SK-N-MC (cell line): Measurements from ENCODE around the gene TSPOAP1.

Experiments used
- DNase-seq: peaks from one replicate; pipeline ENCODE4 v3.0.0-alpha.2; 2011; ENCODE audit warnings: low read depth, low spot score
- H3K27ac ChIP-seq: fragments of 200-600 bp; sonication (generic); 2 replicates; pipeline ENCODE4 v1.5.1; 2016; ENCODE audit warnings: mixed run types
- H3K36me3 ChIP-seq: fragments of 200-600 bp; sonication (generic); 2 replicates; pipeline ENCODE4 v1.6.1; 2017; ENCODE audit warnings: antibody characterized with exemption, low read length, mixed read lengths; ENCODE audit not compliant: insufficient read depth
- H3K4me3 ChIP-seq: fragments of 200-600 bp; sonication (generic); 2 replicates; pipeline ENCODE4 v1.5.1; 2016
- H3K9ac ChIP-seq: fragments of 200-600 bp; sonication (generic); 2 replicates; pipeline ENCODE4 v1.8.0; 2017; ENCODE audit warnings: mixed run types, mixed read lengths; ENCODE audit not compliant: insufficient read length
- H3K9me3 ChIP-seq: fragments of 200-600 bp; sonication (generic); 2 replicates; pipeline ENCODE4 v1.6.1; 2017; ENCODE audit warnings: low read depth, mild to moderate bottlenecking, antibody characterized with exemption, low read length, moderate library complexity, mixed read lengths
- EZH2 ChIP-seq: fragments of 200-600 bp; sonication (generic); IDR thresholded peaks from one replicate; pipeline ENCODE4 v1.6.1; 2017; ENCODE audit warnings: antibody characterized with exemption
- FOXP2 ChIP-seq: optimal IDR thresholded peaks from 2 replicates; pipeline ENCODE3; 2011; ENCODE audit warnings: mild to moderate bottlenecking, moderate library complexity; ENCODE audit not compliant: insufficient read depth; ENCODE audit errors: extremely low read length, control extremely low read depth
- POLR2AphosphoS5 ChIP-seq: IDR thresholded peaks from 2 replicates; pipeline ENCODE4 v1.6.1; 2012; ENCODE audit warnings: mild to moderate bottlenecking, low read depth, low read length, borderline replicate concordance

TSPOAP1 gene

GRCh38 chr17:58363457-58364185 is 35.0 kb upstream of the TSPOAP1 start:
- no peak for TF ChIP-seq EZH2
- TF ChIP-seq POLR2AphosphoS5: no peak
- TF ChIP-seq FOXP2: no peak
- Histone ChIP-seq H3K36me3 (no peaks in the 10 kb centered on the region), H3K4me3 (no peak overlapping the region), H3K27ac (no peak overlapping the region), H3K9me3 (no peaks in the 10 kb centered on the region), H3K9ac (no peak overlapping the region)
- DNase-seq: no peak

GRCh38 chr17:58362368-58363014 is 33.9 kb upstream of the TSPOAP1 start:
- Histone ChIP-seq H3K9ac (no peak overlapping the region), H3K9me3 (no peaks in the 10 kb centered on the region), H3K27ac (no peak overlapping the region), H3K4me3 (no peak overlapping the region), H3K36me3 (no peaks in the 10 kb centered on the region)
- no peak for DNase-seq
- TF ChIP-seq EZH2: no peak
- TF ChIP-seq FOXP2: no peak
- TF ChIP-seq POLR2AphosphoS5: no peak

GRCh38 chr17:58360296-58361063 is 31.9 kb upstream of the TSPOAP1 start:
- Histone ChIP-seq H3K27ac (no peak overlapping the region), H3K9ac (no peak overlapping the region), H3K36me3 (no peaks in the 10 kb centered on the region), H3K4me3 (no peak overlapping the region), H3K9me3 (no peaks in the 10 kb centered on the region)
- no peak for DNase-seq
- TF ChIP-seq POLR2AphosphoS5 (no peak), FOXP2 (no peak), EZH2 (no peak)

DNA sequence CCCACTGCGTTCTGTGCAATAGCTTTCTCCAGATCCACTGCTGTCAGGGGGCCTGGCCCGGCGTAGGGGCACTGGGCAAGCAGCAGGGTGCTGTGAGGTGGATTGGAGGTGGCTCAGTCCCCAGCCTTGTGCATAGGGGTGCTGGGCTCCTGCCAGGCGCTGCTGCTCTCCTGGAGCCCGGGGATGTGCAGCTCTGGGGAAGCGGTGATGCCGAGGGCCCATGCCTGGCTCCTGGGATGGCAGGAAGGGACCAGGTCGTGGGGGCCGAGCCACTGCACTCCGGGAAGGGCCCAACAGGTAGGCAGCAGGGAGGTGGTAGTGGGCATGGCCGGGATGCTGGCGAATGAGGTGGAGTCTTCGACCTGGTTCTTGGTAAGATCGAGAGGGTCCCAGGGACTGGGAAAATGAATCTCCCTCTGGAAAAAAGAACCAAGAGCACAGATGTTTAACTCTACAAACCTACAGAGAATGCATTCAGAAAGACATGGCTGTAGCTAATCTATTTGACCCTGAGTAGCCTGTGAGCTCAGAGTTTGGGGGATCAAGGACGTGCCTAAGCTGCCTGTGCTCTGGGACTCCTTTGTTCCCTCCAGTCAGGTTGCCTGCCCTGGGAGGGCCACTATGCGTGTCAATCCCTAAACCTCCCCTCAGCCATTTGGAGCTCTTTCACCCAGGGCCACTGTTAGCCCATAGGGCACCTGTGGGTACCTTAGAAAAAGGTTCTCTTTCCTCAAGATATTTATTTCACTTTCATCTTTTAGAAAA is 30.0 kb upstream of the TSPOAP1 start:
- TF ChIP-seq EZH2: no peak
- TF ChIP-seq POLR2AphosphoS5: no peak
- no peak for TF ChIP-seq FOXP2
- H3K4me3 ChIP-seq: no peak overlapping the region
- H3K36me3 ChIP-seq: no peaks in the 10 kb centered on the region
- H3K9ac ChIP-seq: no peak overlapping the region
- DNase-seq: no peak
- H3K9me3 ChIP-seq: no peaks in the 10 kb centered on the region
- H3K27ac ChIP-seq: no peak overlapping the region

DNA sequence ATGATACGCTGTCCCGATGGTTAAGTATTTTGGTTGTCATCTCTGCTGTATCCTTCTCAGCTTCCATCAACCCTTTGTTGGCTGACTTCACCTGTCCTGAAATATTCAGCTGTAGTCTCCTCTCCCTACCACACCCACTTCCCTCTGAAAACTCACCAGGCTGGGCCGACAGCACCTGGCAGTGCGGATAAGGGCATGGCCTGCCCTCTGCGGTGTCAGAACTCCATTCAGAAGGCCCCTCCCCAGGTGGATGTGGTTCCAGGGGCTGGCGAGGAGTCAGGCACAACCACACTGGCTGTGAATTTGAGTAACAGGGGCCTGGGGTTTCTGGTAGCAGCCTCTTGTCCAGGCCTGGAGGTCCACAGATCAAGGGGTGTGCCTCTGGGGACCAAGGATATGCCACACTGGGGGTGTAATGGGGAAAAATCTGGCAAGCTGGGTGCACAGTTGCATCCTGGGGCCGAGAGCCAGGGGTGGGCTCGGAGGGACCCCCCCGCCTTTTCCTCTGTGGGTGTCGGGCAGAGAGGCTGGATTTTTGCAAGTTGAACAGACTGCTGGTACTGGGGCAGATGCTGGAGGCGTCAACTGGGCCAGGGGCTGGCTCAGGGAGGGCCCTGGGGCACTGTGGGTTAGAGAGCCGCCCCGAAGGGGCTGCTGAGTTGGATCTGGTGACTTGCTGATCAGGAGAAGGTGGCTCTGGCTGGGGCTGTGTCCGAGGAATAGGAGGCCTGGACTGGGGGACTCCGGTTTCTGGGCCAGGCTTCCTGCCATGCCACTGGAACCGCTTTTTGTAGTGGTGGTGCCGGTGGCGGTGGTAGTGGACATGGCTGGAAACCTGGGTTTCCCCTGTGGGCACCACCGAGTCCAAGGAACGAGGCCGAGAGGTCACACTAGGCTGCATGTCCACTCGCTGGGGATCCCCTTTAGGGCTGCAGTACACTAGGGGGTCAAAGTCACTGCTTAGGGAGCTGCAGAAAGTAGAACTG is 29.0 kb upstream of the TSPOAP1 start:
- Histone ChIP-seq H3K36me3 (no peaks in the 10 kb centered on the region), H3K9me3 (no peaks in the 10 kb centered on the region), H3K27ac (no peak overlapping the region), H3K4me3 (no peak overlapping the region), H3K9ac (no peak overlapping the region)
- no peak for TF ChIP-seq EZH2
- no peak for TF ChIP-seq POLR2AphosphoS5
- TF ChIP-seq FOXP2: no peak
- DNase-seq: no peak

- no peak for DNase-seq
- H3K4me3 ChIP-seq: no peak overlapping the region
- H3K9ac ChIP-seq: no peak overlapping the region
- no peak overlapping the region for H3K27ac ChIP-seq
- no peaks in the 10 kb centered on the region for H3K36me3 ChIP-seq
- TF ChIP-seq EZH2 (no peak), FOXP2 (no peak), POLR2AphosphoS5 (no peak)
- no peaks in the 10 kb centered on the region for H3K9me3 ChIP-seq
Measured at GRCh38 chr17:58356231-58356630, 27.6 kb upstream of the TSPOAP1 start.

DNA sequence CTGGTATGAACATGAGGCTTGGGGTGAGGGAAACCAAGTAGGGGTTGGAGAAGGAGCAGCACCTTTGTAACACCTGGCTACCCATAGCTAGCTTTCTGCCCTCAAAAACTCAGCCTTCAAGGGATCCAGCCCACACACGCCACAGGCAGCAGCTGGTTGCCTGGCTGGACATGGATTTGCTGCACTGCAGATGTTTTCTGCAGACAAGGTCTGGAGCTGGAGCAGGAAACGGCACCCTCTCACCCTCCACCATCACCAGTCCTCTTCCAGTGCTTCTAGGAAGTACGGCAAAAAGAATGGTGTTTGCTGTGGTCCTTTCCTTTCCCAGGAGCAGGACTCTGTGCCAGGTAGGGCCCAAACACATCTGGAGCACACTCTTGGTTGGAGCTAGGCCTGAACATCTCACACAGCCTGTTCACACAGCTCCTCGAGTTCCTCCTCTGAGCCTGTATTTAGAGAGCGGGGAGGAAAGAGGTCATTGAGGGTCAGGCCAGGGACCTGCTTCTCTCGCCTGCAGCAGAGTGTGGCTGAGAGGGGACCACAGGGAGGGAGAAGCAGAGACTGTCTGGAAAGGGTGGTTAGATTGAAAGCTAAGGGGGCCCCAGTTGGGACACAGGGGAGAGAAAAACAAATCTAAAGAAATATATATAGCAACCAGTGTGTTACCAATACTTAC is 26.1 kb upstream of the TSPOAP1 start:
- no peak for DNase-seq
- TF ChIP-seq POLR2AphosphoS5 (no peak), FOXP2 (no peak), EZH2 (no peak)
- Histone ChIP-seq H3K27ac (no peak overlapping the region), H3K4me3 (no peak overlapping the region), H3K9me3 (no peaks in the 10 kb centered on the region), H3K9ac (no peak overlapping the region), H3K36me3 (peaks cover 8% of the 10 kb centered on the region)
